Superior temporal gyrus (tissue), 1 donor: ENCODE measurements around the gene TSPAN18.
A peak's percentile ranks its signal among the peaks of the same experiment; 100 is the strongest.

Experiments used
- DNase-seq: peaks from one replicate; pipeline ENCODE4 v3.0.0-alpha.2; 2016; ENCODE audit errors: extremely low spot score

Gene TSPAN18

GRCh38 chr11:44887636-44888035 is 160.9 kb downstream of the TSPAN18 start:
- no peak for DNase-seq

- no peak for DNase-seq
Measured at GRCh38 chr11:44889266-44889665, 162.5 kb downstream of the TSPAN18 start.

GRCh38 chr11:44892843-44893242 is 166.1 kb downstream of the TSPAN18 start:
- no peak for DNase-seq

GRCh38 chr11:44893308-44893822 is 166.6 kb downstream of the TSPAN18 start:
- DNase-seq: peak; percentile 32

- DNase-seq: peak; percentile 75
Measured at GRCh38 chr11:44893846-44894617, 167.3 kb downstream of the TSPAN18 start.

GRCh38 chr11:44899959-44900358 is 173.2 kb downstream of the TSPAN18 start:
- DNase-seq: no peak

- no peak for DNase-seq
Measured at GRCh38 chr11:44901120-44901633, 174.4 kb downstream of the TSPAN18 start.

- DNase-seq: no peak
Measured at GRCh38 chr11:44901786-44902185, 175.0 kb downstream of the TSPAN18 start.

- DNase-seq: no peak
Measured at GRCh38 chr11:44903035-44903434, 176.3 kb downstream of the TSPAN18 start.

GRCh38 chr11:44903518-44903917 is 176.8 kb downstream of the TSPAN18 start:
- no peak for DNase-seq

- no peak for DNase-seq
Measured at GRCh38 chr11:44904261-44905020, 177.7 kb downstream of the TSPAN18 start.

- DNase-seq: no peak
Measured at GRCh38 chr11:44905131-44905866, 178.5 kb downstream of the TSPAN18 start.

GRCh38 chr11:44906649-44907048 is 179.9 kb downstream of the TSPAN18 start:
- DNase-seq: no peak

GRCh38 chr11:44909557-44909956 is 182.8 kb downstream of the TSPAN18 start:
- DNase-seq: no peak

- DNase-seq: no peak
Measured at GRCh38 chr11:44910591-44910990, 183.8 kb downstream of the TSPAN18 start.

GRCh38 chr11:44911029-44911814 is 184.5 kb downstream of the TSPAN18 start:
- DNase-seq: peak; percentile 99

GRCh38 chr11:44912270-44912987 is 185.7 kb downstream of the TSPAN18 start:
- no peak for DNase-seq

- DNase-seq: no peak
Measured at GRCh38 chr11:44913502-44913901, 186.7 kb downstream of the TSPAN18 start.

- no peak for DNase-seq
Measured at GRCh38 chr11:44914105-44914504, 187.3 kb downstream of the TSPAN18 start.

GRCh38 chr11:44915004-44915403 is 188.2 kb downstream of the TSPAN18 start:
- DNase-seq: no peak
